ENCODE results near the gene POM121L2.

- TF ChIP-seq POLR2AphosphoS5 (IDR thresholded peaks at IDR 0.05; ENCODE audit: control insufficient read depth, insufficient read depth, low read depth, low read length) (no peak), ZNF57 (CRISPR knock-in tag; IDR thresholded peaks at IDR 0.05) (no peak), HMGN3 (IDR thresholded peaks at IDR 0.05; ENCODE audit: borderline replicate concordance, extremely low read depth, insufficient read length, low read depth, low read length) (no peak)
Measured at GRCh38 chr6:27279513-27280063, 32.5 kb downstream of the POM121L2 start.
